C4-2B (cell line): Measurements from ENCODE around the gene FBXO5.

Source experiments
- ZFX ChIP-seq: fragments of 450-650 bp; IDR thresholded peaks from 2 replicates; pipeline ENCODE4 v1.6.1; 2017
- TF ChIP-seq, protein P1 (sequence below): fragments of 450-650 bp; conservative IDR thresholded peaks from 2 replicates; pipeline ENCODE4 v1.5.1; 2017; ENCODE audit warnings: mild to moderate bottlenecking

DNA sequence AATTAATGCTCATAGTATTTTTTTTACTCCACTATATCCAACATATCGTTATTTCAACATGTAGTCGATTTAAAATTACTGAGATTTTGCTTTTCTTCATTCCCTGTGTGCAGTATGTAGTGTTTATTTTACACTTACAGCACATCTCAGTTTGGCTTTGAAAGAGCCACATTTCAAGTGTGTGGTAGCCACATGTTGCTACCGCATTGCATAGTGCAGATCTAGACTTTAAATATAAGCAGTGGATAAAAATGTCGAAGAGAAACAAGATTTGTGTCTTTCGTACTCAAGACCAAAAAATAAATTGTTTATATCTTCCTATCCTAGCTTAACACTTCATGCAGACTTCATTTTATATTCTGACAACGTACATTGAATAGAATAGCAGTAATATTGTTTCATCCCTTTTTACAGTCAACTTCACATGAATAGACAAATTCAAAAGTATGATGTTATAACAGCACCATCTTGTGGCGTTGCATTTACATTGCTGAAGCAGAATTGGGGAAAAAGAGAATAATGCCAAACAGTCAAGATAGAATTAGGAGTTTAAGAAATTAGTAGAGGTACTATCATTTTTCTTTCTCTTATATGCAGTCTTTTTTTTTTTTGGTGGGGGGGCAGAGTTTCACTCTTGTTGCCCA lies 29.9 kb downstream of the FBXO5 start:
- TF ChIP-seq, protein P1, sequence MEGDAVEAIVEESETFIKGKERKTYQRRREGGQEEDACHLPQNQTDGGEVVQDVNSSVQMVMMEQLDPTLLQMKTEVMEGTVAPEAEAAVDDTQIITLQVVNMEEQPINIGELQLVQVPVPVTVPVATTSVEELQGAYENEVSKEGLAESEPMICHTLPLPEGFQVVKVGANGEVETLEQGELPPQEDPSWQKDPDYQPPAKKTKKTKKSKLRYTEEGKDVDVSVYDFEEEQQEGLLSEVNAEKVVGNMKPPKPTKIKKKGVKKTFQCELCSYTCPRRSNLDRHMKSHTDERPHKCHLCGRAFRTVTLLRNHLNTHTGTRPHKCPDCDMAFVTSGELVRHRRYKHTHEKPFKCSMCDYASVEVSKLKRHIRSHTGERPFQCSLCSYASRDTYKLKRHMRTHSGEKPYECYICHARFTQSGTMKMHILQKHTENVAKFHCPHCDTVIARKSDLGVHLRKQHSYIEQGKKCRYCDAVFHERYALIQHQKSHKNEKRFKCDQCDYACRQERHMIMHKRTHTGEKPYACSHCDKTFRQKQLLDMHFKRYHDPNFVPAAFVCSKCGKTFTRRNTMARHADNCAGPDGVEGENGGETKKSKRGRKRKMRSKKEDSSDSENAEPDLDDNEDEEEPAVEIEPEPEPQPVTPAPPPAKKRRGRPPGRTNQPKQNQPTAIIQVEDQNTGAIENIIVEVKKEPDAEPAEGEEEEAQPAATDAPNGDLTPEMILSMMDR = peak; percentile 74
- no peak for TF ChIP-seq ZFX
